Central memory CD4-positive, alpha-beta T cell (primary cell): ENCODE measurements around the gene TMEM176B.

Experiments used
- DNase-seq: peaks from one replicate; pipeline ENCODE4 v3.0.0; 2022
- total RNA-seq, 3 experiments: gene quantifications; one replicate each; lab custom pipeline; 2026; lab: John Stamatoyannopoulos, UW

The TMEM176B gene
- 0 reads per million in 3 experiments for total RNA-seq

- no peak for DNase-seq
Observed at GRCh38 chr7:150799741-150800580, at the start of gene TMEM176B. Gene TMEM176B, minus strand, starts transcription at chr7:150800364. Its CDS starts 3,795 bp downstream, at chr7:150796569.

GRCh38 chr7:150849204-150849775 is 49.1 kb upstream of the TMEM176B start:
- no peak for DNase-seq

DNA sequence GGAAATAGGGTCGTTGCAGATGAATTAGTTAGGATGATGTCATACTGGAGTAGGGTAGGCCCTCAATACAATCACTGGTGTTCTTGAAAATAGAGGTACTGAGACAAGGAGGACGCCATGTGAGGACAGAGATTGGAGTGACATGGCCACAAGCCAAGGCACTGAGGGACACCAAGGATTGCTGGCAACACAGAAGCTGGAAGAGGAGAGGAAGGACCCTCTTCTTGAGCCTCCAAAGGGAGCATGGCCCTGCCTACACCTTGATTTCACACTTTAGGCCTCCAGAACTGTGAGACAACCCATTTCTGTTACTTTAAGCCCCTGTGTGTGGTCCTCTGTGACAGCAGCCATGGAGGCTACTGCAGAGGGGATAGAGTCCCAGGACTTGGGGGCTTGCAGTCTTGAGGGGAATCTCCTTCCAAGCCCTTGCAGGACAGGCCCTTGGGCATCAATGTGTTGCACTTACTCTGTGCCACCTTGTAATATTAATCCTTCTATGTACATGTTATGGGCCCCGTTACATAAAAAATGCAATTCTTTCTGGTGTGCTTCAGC is 48.5 kb upstream of the TMEM176B start:
- DNase-seq = no peak

DNA sequence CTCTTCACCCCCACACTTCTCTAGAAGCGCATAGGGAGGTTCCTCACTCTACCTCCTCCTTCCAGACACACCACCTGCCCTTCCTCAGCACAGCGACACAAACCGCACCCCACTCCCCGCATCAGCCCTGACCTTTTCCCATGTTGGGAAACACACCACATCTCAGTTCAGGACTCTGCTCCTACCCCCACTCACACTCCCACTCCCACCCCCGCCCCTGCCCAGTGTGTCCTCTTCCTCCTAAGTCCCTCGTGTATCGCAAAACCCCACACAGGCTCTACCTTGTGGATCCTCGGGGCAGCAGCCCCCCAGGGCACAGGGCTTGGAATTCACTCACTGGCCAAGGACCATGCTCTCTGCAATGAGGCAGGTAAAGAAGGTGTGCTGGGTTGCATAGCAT is 47.9 kb upstream of the TMEM176B start:
- DNase-seq = no peak

- no peak for DNase-seq
Observed at GRCh38 chr7:150847536-150847935, 47.4 kb upstream of the TMEM176B start.

- no peak for DNase-seq
Observed at GRCh38 chr7:150846291-150847115, 46.3 kb upstream of the TMEM176B start.

GRCh38 chr7:150845421-150845861 is 45.3 kb upstream of the TMEM176B start:
- DNase-seq = no peak

DNA sequence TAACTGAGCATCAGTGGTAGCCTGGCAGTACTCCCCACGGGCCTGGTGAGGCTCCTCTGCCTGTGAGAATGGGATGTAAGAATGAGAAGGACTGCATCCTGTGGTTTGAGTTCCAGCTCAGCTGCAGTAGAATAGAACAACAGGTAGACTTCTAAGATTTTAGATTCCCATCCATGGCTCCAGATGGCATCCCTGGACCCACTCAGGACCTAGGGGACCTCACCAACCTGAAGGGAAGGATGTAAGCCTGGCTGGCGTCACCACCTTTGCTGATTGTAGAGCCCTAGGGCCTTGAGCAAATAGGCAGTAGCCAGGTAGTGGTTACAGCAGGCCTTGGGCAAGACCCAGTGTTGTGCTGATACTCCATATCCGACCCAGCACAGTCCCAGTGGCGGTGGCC is 42.6 kb upstream of the TMEM176B start:
- DNase-seq = no peak

DNA sequence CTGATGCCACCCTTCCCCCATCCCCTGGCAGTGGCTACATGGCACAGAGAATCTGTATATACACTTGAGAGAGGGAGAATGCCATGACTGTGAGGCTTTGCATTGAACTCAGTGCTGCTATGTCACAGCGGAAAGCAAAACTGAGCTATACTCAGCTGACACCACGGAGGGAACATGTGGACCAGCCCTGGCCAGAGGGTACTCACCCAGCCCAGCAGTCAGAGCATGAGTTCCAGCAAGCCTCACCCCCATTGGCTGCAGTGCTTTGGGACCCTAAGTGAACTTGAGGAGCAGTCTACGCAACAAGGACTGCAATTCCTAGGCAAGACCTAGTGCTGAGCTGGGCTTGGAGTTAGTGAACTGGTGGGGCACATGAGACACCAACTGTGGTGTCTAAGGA is 41.9 kb upstream of the TMEM176B start:
- no peak for DNase-seq

DNA sequence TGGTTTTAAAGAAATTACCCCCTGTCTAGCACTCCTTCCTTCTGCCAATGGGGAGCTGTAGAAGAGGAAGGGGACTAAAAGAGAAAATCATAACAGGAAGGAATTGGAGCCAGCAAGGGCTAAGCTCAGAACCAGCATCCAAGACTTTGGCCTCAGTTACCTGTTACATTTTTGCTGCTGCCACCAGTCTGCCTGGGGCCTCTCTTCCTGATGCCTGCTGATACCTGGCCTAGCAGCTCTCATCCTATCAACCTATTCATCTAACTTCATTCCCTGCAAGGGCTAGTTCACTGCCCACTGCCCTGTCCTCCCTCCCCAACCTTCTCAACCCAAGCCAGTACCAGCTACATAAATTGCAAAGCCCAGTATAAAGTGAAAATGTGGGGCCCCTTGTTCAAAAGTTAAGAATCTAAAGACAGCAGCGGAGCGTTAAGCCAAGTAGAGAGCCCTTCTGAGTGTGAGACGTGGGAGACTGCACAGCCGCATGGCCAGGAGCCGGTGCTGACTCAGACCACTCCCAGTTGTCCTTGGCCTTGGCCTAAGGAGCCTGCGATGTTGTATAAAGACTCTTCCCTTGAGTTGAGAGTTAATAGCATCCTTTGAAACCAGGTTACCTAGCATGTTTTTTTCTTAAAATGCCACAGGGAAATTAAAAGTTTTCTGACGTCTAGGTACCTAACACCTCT is 38.9 kb upstream of the TMEM176B start:
- DNase-seq = no peak

- DNase-seq = no peak
Observed at GRCh38 chr7:150835702-150836280, 35.6 kb upstream of the TMEM176B start.

GRCh38 chr7:150835019-150835418 is 34.9 kb upstream of the TMEM176B start:
- DNase-seq = no peak

GRCh38 chr7:150831851-150832250 is 31.7 kb upstream of the TMEM176B start:
- DNase-seq = no peak

- DNase-seq = no peak
Observed at GRCh38 chr7:150830937-150831336, 30.8 kb upstream of the TMEM176B start.

DNA sequence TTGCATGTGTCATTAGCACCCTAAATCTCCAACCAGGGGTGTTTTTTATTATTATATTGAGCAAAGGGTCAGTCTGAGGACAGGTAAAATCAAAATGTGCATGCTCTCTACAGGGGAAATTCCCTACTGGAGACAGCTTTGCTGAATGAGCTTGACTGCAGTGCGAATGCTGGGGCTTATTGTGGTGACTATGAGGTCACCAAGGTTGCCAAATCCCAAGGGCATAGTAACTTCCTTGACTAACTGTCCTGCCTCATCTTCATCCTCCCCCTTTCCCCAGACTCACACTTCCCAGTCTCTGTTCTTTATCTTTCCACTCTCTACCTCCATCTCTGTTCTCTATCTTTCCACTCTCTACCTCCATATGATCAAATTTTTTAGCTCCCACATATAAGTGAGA is 29.3 kb upstream of the TMEM176B start:
- DNase-seq = no peak

DNA sequence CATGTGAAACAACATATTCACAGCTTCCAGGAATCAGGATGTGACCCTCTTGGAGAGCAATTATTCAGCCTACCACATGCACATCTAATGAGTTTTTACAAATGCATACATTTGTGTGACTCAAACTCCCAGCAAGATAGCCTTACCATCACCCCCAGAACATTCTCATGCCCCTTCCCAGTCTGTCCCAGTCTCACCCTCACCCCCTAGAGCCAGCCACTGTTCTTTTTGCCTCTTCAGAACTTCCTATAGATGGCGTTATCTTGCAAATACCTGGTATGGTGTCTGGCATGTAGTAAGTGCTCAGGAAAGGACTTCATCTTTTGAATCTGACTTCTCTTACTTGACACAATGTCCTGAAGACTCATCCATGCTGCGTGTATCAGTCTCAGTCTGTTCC is 28.2 kb upstream of the TMEM176B start:
- no peak for DNase-seq

- no peak for DNase-seq
Observed at GRCh38 chr7:150826061-150826849, 26.1 kb upstream of the TMEM176B start.

- DNase-seq = no peak
Observed at GRCh38 chr7:150824379-150825177, 24.4 kb upstream of the TMEM176B start.

GRCh38 chr7:150823484-150824126 is 23.4 kb upstream of the TMEM176B start:
- DNase-seq = no peak

GRCh38 chr7:150823043-150823442 is 22.9 kb upstream of the TMEM176B start:
- no peak for DNase-seq
